ENCODE measurements around the gene CD81.

GRCh38 chr11:2342557-2342956 lies 34.6 kb upstream of the CD81 start:
- no peak for TF ChIP-seq POLR2A (IDR thresholded peaks at IDR 0.05; ENCODE audit: extremely low read depth, insufficient read length)
- TF ChIP-seq CTCF (IDR thresholded peaks at IDR 0.05; ENCODE audit: low read depth, low read length) = no peak
